GM12872 (cell line): ENCODE results near the gene COPZ2.

Experiments used
- CTCF ChIP-seq: IDR thresholded peaks from 3 replicates; pipeline ENCODE4 v1.5.1; 2011; ENCODE audit warnings: low read depth, mild to moderate bottlenecking, low read length, moderate library complexity; ENCODE audit not compliant: insufficient read depth

The COPZ2 gene

GRCh38 chr17:48058393-48059124 lies 21.0 kb upstream of the COPZ2 start:
- no peak for TF ChIP-seq CTCF

- no peak for TF ChIP-seq CTCF
Measured at GRCh38 chr17:48057626-48058025, 20.0 kb upstream of the COPZ2 start.

DNA sequence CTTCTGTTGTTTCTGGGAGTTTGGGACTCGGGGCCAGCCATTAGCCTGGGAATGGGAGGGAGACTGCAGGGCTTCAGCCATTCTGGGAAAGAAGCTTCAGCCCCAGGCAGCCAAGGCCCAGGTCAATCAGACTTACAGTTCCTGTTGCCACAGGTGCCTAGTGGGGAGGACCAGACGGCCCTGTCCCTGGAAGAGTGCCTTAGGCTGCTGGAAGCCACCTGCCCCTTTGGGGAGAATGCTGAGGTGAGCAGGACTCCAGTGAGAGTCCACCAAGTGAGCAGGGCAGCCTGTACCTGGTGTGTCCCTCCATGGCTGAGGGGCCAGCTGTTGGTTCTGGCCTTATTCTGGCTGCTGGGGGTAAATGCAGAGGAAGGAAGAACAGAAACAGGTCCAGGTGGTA lies 19.3 kb upstream of the COPZ2 start:
- TF ChIP-seq CTCF = no peak

DNA sequence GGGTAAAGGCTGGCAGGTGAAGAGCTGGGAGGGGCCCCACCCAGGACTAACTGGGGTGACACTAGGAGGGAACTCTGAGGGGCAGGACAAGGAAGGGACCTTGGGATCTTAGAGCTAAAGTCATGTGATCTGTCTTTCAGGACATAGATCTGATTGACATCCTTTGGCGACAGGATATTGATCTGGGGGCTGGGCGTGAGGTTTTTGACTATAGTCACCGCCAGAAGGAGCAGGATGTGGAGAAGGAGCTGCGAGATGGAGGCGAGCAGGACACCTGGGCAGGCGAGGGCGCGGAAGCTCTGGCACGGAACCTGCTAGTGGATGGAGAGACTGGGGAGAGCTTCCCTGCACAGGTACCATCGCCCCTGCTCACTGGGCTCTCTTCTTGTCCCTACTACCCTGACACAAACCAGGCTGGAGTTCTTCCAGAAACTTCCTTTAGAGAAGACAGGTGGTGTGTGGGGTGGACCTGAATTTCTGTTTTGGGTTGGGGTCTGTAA lies 18.7 kb upstream of the COPZ2 start:
- TF ChIP-seq CTCF = no peak

DNA sequence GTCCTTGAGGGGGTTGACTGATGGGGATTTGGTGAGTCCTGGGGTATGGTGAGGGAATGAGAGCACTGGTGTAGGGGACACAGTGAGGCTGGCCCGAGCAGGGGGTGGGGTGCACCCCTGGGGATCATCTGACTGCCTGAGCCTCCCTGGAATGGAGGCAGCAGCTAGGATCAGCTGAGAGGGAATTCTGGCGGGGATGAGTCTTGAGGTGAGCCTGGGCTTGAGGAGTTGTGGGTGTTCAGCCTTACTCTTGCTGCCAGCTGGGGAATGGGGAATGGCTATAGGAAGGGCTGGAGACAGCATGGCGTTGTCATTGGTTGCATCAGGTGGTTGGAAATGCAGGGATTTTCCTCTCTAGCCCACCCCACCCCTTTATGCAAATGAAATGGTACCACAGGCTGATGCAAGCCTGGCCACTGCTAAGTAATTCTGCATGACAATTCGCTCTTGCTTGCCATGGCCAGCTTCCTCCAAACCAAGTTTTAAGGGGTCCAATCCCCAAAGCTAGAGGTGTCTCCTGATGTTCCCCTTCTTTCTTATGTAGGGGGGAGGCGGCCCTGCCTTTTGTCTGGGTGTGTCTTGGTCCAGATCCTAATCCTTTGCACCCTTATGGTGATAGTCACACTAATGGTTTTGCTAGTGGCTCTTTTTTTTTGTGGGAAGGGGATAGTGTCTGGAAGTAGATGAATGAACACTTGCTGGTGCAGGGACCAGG lies 18.1 kb upstream of the COPZ2 start:
- no peak for TF ChIP-seq CTCF

DNA sequence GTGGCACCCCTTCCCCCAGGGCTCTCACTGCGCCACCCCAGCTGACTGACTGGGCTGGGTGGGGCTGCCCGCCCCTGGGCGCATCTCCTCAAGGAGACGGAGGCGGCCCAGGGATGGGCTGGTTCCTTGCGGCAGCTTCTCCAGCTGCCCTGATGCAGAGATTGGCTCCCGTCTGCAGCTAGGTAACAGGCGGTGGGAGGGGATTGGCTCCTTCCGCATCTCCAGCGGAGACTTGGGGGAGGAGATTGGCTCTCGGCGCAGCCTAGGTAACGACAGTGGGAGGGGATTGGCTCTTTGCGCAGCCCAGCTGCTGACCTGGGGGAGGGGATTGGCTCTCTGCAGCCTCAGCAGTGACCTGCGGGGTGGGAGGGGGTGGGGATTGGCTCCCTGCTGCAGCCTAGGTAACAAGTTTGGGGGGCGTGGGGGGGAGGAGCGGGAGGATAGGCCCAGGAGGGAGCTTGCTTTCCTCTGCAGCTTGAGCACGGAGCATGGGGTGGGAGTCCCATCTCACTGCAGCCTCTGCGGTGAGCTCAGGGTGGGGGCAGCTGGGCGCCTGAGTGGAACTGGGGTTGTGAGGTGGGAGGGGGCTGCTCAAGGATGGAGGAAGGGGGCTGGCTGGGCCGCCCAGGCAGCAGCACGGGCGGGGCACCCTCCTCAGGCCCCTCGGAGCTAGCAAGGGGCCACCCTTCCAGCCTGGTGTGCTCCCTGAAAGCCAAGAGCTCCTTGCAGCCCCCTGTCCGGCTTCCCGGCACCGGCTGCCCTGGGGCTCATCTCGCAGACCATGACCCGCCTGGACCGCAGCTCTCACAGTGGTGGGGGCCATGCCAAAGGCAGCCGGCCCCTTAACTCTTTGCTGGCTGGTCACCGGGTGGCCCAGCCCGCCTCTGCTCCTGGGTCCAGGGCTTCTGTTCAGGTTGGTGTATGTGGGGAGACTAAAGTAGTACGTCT lies 16.9 kb upstream of the COPZ2 start:
- TF ChIP-seq CTCF = no peak

DNA sequence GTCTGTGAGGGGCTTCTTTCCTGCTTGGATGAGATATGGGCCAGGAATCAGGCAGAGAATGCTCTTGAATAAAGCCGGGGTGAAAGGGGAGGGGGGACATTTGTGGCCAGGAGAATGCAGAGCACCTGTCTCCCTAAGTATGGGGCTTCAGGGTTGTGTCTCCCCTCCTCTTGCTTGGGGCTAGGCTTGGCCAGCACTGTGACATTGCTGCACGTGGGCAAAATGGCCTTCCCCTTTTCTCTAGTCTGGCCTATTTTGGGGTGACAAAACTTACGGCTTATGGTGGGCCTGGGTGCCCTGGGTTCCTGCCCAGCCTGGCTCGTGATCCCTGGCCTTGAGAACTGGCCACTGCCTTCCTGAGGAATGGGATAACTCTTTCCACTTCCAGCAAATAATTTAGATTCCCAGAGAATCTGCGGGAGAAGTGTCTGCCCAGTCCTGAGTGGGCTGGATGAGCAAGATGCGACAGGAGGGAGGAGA lies 16.2 kb upstream of the COPZ2 start:
- TF ChIP-seq CTCF = no peak
